Measurements from ENCODE around the gene NOTCH2NLA.
"Not testable (repeated sequence)": the region's sequence is repeated elsewhere in the genome, so short reads cannot be mapped to it uniquely, and the experiment has no call there.

GRCh38 chr1:146271977-146272376, 43.2 kb upstream of the NOTCH2NLA start:
- TF ChIP-seq REST (IDR thresholded peaks at IDR 0.05; ENCODE audit: insufficient replicate concordance, low read depth); GABPA (IDR thresholded peaks at IDR 0.05; ENCODE audit: low read depth); POLR2AphosphoS5 (IDR thresholded peaks at IDR 0.05; ENCODE audit: low read depth): not testable (repeated sequence)
- TF ChIP-seq, protein P1, sequence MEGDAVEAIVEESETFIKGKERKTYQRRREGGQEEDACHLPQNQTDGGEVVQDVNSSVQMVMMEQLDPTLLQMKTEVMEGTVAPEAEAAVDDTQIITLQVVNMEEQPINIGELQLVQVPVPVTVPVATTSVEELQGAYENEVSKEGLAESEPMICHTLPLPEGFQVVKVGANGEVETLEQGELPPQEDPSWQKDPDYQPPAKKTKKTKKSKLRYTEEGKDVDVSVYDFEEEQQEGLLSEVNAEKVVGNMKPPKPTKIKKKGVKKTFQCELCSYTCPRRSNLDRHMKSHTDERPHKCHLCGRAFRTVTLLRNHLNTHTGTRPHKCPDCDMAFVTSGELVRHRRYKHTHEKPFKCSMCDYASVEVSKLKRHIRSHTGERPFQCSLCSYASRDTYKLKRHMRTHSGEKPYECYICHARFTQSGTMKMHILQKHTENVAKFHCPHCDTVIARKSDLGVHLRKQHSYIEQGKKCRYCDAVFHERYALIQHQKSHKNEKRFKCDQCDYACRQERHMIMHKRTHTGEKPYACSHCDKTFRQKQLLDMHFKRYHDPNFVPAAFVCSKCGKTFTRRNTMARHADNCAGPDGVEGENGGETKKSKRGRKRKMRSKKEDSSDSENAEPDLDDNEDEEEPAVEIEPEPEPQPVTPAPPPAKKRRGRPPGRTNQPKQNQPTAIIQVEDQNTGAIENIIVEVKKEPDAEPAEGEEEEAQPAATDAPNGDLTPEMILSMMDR (IDR thresholded peaks at IDR 0.05; ENCODE audit: insufficient read depth, low read length), result not testable (repeated sequence)
